Skin of body (tissue), 2 donors: ENCODE data around the gene CFAP20DC. TPM values are rescaled to one million over a fixed set of nuclear protein-coding genes. Genes with fewer than 3 reads are reported as not detected.

Experiments
- DNase-seq: peaks from one replicate; lab custom pipeline; 2025; lab: John Stamatoyannopoulos, UW
- total RNA-seq: library from RNA; depleted of rRNA; stranded (reverse); fragments of >200 nt; gene quantifications from one replicate; pipeline ENCODE4 v1.2.3, GENCODE V29; 2014

CFAP20DC gene
- total RNA-seq, 1 donor from 2014 or later = 1.3 TPM

- DNase-seq = no peak
Measured at GRCh38 chr3:58804914-58805313, 244.9 kb downstream of the CFAP20DC start.

GRCh38 chr3:58801541-58801940, 248.3 kb downstream of the CFAP20DC start:
- no peak for DNase-seq

GRCh38 chr3:58800940-58801339, 248.9 kb downstream of the CFAP20DC start:
- no peak for DNase-seq

DNA sequence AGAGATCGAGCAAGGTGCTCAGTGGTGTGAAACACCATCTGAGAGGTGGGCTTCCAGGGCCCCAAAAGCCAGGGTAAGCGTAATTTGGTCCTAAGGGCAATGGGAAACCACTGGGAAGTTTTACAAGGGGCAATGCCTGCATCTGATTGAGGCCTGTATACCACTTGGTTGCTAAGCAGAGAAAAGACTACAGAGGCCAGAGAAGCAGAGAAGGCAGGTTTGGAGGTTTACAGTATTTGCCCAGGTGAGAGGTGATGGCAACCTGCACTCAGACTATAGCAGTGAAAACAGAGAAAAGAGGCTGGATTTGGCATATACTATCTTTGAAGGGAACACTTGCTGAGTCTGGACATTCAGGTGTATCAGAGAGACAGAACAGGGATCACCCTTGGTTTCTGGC, 249.8 kb downstream of the CFAP20DC start:
- no peak for DNase-seq

GRCh38 chr3:58799271-58799670, 250.6 kb downstream of the CFAP20DC start:
- DNase-seq = no peak

DNA sequence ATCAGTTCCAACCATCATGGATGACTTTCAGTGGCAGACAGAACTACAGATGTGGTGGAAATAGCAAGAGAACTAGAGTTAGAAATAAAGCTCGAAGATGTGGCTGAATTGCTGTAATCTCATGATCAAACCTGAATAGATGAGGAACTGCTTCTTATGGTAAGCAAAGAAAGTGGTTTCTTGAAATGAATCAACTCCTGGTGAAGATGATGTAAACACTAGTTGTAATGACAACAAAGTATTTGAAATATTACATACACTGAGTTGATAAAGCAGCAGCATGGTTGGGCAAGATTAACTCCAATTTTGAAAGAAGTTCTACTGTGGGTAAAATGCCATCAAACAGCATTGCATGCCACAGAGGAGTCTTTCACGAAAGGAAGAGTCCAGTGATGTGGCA, 251.5 kb downstream of the CFAP20DC start:
- DNase-seq = no peak

GRCh38 chr3:58794750-58795149, 255.1 kb downstream of the CFAP20DC start:
- DNase-seq = no peak

DNA sequence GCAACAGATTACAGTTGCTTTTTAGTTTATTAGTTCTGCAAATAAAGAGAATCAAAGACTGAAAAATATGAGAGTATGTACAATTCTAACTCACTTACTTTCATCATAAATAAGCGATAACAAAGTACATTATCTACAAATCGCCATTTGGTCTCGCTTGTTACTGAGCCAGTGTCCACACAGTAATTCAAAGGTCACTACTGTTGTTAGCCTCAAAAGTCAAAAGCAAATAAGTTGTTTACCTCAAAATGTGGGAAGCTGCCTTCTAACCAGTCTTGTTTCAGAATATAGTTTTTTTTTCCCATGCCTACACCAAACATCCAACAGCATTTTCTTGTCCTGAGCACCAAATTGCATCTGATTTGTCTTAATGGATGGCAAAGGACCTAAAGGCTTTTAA, 255.9 kb downstream of the CFAP20DC start:
- no peak for DNase-seq

DNA sequence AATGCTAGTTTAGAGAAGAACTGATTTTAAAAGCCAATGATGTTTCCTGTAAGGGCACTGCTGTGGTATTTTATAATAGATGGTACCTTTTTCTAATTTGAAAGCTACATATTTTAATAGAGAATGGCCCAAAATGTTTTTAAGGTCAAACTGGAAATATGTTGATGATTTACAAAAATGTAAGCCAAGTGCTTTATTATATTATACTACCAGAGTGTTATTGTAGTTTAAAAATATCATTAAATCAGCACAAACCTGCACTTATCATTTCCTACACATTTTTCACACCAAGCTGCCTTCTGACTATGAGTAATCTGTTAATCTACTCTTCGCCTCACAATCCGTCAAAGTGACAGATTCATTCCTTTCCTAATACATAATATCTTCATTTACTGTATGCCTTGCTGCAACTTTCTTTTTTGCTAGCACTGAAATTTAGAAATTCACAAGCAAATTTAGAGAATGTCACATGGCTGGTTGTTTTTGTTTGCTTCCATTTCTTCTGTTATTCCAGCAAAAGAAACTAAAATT, 256.8 kb downstream of the CFAP20DC start:
- no peak for DNase-seq

DNA sequence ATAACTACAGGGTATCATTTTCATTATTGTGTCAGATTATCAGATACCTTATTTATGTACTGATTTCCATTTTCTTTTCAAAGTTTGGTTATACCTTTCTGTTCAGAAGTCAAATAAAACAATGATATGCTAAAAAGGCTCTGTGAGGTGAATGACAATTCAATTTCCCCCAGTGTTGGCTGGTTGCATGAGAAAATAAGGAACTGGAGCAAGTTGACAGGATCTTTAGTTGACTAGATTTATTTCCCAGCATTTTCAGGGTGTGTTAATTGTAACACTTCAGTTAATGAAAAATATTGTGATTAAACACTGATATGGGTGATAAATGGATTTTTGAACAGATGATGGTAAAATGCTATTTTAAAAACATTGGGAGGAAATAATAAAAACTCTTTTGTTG, 260.4 kb downstream of the CFAP20DC start:
- DNase-seq = no peak

DNA sequence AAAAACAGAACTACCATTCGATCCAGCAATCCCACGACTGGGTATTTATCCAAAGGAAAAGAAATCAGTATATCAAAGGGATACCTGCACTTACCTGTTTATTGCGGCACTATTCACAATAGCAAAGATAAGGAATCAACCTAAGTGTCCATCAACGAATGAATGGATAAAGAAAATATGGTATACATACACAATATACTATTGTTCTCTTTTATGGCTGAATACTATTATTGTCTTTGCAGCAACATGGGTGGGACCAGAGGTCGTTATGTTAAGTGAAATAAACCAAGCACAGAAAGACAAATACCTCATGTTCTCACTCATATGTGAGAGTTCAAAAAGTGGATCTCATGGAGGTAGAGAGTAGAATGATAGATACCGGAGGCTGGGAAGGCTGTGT, 264.9 kb downstream of the CFAP20DC start:
- no peak for DNase-seq

GRCh38 chr3:58784425-58784824, 265.4 kb downstream of the CFAP20DC start:
- DNase-seq = no peak

- DNase-seq = no peak
Measured at GRCh38 chr3:58783845-58784244, 266.0 kb downstream of the CFAP20DC start.

GRCh38 chr3:58779934-58780333, 269.9 kb downstream of the CFAP20DC start:
- DNase-seq = no peak

DNA sequence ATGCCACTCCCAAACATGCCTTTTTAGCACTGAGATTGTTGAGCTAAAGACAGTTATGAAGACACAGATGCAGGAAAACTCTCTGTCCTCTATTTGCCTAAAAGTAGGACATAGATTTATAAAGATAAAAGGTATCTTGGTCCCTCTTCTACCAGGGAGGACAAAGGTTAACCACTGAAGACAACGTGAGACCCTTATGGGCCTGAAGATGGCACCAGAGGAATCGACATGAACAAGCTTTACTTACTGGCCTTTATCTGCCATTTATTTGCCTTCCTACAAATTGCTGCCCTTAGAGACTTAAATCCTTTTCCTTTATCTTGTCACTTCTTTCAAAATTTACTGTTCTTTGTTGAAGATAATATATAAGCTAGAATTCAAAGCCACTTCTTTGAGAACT, 273.6 kb downstream of the CFAP20DC start:
- DNase-seq = no peak

DNA sequence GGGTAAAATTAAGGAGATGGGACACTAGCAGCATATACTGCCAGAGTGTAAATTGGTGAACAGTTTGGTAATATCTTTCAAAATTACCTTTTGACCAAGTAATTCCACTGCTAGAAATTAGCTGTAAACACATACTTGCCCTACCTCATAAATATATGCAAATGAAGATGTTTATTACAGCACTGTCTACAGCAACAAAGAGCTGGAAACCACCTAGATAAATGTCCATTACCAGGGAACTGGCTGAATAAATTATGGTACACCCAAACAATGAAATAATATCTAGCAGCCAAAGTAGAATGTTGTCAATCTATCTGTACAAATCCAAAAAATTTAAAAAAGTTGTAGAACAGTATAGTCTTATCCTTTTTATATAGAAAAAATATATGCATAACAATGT, 277.4 kb downstream of the CFAP20DC start:
- no peak for DNase-seq

DNA sequence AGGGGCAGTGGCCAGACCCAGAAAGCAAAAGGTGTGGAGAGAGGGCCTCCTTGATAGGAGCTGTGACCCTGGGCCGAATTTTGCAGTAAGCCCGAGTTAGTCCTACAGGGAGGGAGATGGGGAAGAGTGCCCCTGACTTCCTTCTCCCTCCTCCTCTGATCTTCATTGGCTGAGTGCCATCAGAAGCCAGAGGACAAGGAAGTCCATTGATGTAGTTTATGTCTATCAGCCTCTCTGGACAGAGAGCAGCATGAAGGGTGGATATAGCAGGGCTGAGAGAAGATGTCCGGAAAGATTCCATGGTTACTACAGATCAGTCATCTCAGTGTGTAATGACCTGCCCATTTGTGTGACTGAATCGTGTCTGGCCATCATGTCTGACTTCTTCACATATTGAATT, 280.8 kb downstream of the CFAP20DC start:
- no peak for DNase-seq

DNA sequence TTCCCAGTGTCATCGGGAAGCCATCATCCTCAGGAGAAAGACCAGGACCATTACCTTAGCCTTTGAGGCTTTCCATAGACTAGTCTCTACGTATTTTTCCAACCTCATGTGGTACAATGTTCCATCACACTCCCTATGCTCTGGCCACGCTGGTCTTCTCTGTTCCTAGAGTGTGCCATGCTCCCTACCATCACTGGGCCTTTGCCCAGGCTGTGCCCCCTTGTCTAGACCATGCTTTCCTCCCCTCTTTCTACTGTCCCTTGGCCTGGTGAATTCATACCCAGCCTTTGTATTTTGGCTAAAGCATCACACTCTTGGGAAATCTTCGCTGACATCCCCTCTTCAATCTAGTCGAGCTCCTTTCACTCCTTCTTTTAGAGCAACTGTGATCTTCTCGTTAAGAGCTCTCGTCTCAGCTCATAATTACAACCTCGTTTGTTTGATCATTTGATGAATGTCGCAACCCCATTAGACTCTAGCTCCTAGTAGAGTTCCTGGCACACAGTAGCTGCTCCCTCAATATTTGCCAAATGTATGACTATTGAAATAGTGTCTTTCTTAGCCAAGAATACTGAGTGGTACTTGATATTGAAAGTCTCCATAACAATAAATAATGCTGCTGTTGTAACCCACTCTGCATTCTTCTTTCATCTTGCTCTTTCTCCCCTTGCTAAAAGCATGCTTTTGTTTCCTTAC, 283.1 kb downstream of the CFAP20DC start:
- no peak for DNase-seq

DNA sequence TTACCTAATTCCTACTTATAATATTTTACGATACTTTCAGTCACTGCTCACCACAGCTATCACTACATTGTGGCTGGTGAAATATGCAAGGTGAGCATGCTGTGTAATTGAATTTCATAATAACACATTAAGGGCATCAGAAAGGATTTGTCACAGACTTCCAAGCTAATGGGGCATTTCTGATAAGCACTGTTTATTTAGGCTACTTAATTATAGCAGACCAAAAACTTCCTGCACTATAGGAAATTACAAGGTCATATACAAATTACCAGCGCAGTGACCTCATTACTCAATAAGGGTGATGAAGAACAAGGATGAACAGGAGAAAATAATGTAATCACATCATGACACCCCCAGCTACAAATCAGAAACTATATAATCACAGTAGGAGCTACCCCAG, 294.7 kb downstream of the CFAP20DC start:
- DNase-seq = no peak

GRCh38 chr3:58754074-58754473, 295.8 kb downstream of the CFAP20DC start:
- no peak for DNase-seq

GRCh38 chr3:58751882-58752567, 297.8 kb downstream of the CFAP20DC start:
- DNase-seq = no peak

- DNase-seq = no peak
Measured at GRCh38 chr3:58751235-58751634, 298.6 kb downstream of the CFAP20DC start.

- no peak for DNase-seq
Measured at GRCh38 chr3:58749948-58750347, 299.9 kb downstream of the CFAP20DC start.
